Posterior cingulate gyrus (tissue), 11 donors: ENCODE results near the gene TOP3B.
A peak's percentile ranks its signal among the peaks of the same experiment; 100 is the strongest.

Source experiments
- DNase-seq, 10 donors: peaks; one replicate each; pipeline versions ENCODE4 v3.0.0 to v3.0.0-alpha.2; 2020 to 2021; ENCODE audit warnings: mixed read lengths in 3 of 10
- intact Hi-C: fragments of 100-400 bp; cut with DNase I; formaldehyde crosslinking; loops from one replicate; pipeline ENCODE4 v1.15.1; 2023

The TOP3B gene

GRCh38 chr22:21985214-21985613, 2.6 kb upstream of the TOP3B start:
- intact Hi-C loops: no loop called here
- no peak for DNase-seq

- DNase-seq: no peak
- intact Hi-C loops: no loop called here
Measured at GRCh38 chr22:21984793-21985192, 2.2 kb upstream of the TOP3B start.

GRCh38 chr22:21981874-21982273, 713 bp downstream of the TOP3B start:
- intact Hi-C loops: no loop called here

GRCh38 chr22:21980547-21980946, 2.0 kb downstream of the TOP3B start:
- intact Hi-C loops: no loop called here
- DNase-seq: peak in 1 of 10 donors; percentile 44

More at GRCh38 chr22:21981874-21982273, 713 bp downstream of the TOP3B start:
- no peak for DNase-seq

- peak in 1 of 10 donors; percentile 43 for DNase-seq
- intact Hi-C loops: no loop called here
Measured at GRCh38 chr22:21978564-21979386, 3.8 kb downstream of the TOP3B start.

GRCh38 chr22:21977814-21978213, 4.8 kb downstream of the TOP3B start:
- no peak for DNase-seq
- intact Hi-C loops: no loop called here

GRCh38 chr22:21975854-21976345, 6.7 kb downstream of the TOP3B start:
- DNase-seq: peak in 1 of 10 donors; percentile 51

GRCh38 chr22:21975273-21975672, 7.3 kb downstream of the TOP3B start:
- peak in 2 of 10 donors; percentile 21 to 41 for DNase-seq
- intact Hi-C loops: no loop called here

More at GRCh38 chr22:21975854-21976345, 6.7 kb downstream of the TOP3B start:
- intact Hi-C loops: no loop called here

- peak in 1 of 10 donors; percentile 57 for DNase-seq
- intact Hi-C loops: no loop called here
Measured at GRCh38 chr22:21974058-21974649, 8.4 kb downstream of the TOP3B start.

GRCh38 chr22:21972806-21973205, 9.8 kb downstream of the TOP3B start:
- intact Hi-C loops: no loop called here
- peak in 1 of 10 donors; percentile 50 for DNase-seq

GRCh38 chr22:21972293-21972779, 10.3 kb downstream of the TOP3B start:
- peak in 7 of 10 donors; percentile 42 to 88 (median 53) for DNase-seq
- intact Hi-C loops: no loop called here

GRCh38 chr22:21971858-21972275, 10.7 kb downstream of the TOP3B start:
- DNase-seq: peak in 1 of 10 donors; percentile 71
- intact Hi-C loops: no loop called here

GRCh38 chr22:21970800-21971617, 11.6 kb downstream of the TOP3B start:
- intact Hi-C loops: no loop called here
- DNase-seq: peak in 2 of 10 donors; percentile 63 to 73

GRCh38 chr22:21970037-21970799, 12.4 kb downstream of the TOP3B start:
- intact Hi-C loops: no loop called here
- peak in 1 of 10 donors; percentile 60 for DNase-seq

GRCh38 chr22:21968452-21969129, 14.0 kb downstream of the TOP3B start:
- intact Hi-C loops: no loop called here
- DNase-seq: peak in 1 of 10 donors; percentile 55

- intact Hi-C loops: no loop called here
- peak in 1 of 10 donors; percentile 40 for DNase-seq
Measured at GRCh38 chr22:21967693-21968271, 14.8 kb downstream of the TOP3B start.

GRCh38 chr22:21966643-21967516, 15.7 kb downstream of the TOP3B start:
- peak in 1 of 10 donors; percentile 1 for DNase-seq
- intact Hi-C loops: no loop called here
